GM12872 (cell line): ENCODE measurements around the gene KRT1.

Source experiments
- TF ChIP-seq, protein P1 (sequence below): IDR thresholded peaks from 3 replicates; pipeline ENCODE4 v1.5.1; 2011; ENCODE audit warnings: low read depth, mild to moderate bottlenecking, low read length, moderate library complexity; ENCODE audit not compliant: insufficient read depth

The KRT1 gene

DNA sequence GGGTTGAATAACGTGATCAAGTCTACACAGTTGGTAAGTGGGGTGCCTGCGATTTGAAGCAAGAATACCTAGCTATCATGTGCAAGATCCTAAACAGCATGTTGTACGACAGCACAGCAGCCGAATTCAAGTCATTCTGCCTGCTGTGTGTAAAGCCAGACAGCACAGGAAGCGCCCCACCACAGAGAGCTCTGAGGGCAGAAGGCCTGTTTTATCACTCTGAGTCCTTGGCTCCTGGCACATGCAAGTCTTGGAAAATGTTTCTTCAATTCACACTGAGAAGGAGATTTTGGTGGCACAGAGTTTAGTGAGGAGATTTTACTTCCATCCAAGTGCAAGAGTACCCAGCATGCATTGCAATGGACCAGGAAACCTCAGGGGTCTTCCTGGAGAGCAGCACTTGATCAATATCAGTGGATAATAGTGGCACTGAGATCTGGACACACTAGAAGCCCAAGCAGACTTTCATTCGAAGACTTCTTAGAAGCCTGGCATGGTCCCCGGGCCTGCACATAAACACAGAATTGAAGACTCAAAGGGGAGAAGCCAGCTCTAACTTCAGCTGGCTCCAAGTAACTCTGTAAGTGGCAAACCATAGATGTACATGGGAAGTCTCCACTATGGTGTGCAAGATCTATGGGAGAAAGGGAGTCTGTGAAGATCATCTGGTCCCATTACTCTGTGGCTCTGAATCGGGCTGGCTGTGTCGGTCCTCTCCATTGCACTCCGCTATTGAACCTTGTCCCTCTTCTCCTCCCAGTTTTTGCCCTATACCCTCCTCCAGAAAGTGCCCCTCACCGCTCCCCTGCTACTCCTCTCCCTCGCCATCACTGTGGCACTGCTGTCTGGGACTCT is 1.5 kb upstream of the KRT1 start:
- TF ChIP-seq, protein P1, sequence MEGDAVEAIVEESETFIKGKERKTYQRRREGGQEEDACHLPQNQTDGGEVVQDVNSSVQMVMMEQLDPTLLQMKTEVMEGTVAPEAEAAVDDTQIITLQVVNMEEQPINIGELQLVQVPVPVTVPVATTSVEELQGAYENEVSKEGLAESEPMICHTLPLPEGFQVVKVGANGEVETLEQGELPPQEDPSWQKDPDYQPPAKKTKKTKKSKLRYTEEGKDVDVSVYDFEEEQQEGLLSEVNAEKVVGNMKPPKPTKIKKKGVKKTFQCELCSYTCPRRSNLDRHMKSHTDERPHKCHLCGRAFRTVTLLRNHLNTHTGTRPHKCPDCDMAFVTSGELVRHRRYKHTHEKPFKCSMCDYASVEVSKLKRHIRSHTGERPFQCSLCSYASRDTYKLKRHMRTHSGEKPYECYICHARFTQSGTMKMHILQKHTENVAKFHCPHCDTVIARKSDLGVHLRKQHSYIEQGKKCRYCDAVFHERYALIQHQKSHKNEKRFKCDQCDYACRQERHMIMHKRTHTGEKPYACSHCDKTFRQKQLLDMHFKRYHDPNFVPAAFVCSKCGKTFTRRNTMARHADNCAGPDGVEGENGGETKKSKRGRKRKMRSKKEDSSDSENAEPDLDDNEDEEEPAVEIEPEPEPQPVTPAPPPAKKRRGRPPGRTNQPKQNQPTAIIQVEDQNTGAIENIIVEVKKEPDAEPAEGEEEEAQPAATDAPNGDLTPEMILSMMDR: no peak

DNA sequence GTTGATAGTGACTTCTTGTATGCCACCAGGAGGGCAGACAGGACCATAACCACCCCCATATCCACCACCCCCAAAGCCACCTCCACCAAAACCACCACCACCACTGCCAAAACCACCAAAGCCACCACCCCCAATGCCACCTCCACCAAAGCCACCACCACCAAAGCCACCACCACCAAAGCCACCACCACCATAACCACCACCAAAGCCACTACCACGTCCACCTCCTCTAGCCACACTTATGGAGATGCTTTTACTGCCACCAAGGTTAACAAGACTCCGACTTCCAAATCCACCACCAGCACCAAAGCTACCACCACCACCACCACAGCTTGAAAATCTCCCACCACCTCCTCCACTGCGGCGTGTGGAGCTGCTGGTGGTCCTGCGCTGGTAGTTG is 332 bp downstream of the KRT1 start:
- TF ChIP-seq, protein P1: no peak

DNA sequence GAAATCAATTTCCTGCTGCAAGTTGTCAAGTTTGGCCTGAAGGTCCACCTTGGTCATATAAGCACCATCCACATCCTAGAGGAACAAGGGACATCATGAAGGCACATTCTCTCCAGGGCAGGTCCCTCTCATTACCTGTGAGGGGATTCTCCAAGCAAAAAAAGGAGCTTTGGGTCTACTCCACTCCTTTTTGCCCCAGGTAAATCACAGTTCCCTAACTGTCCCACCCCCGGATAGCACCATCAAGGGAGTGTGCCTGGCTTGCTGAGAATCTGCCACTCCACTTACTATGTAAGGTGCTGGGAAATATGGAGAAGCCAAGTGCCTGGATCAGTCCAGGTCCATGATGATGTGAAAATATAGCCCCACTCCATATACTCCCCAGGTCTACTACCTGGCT is 2.5 kb downstream of the KRT1 start:
- TF ChIP-seq, protein P1: no peak

DNA sequence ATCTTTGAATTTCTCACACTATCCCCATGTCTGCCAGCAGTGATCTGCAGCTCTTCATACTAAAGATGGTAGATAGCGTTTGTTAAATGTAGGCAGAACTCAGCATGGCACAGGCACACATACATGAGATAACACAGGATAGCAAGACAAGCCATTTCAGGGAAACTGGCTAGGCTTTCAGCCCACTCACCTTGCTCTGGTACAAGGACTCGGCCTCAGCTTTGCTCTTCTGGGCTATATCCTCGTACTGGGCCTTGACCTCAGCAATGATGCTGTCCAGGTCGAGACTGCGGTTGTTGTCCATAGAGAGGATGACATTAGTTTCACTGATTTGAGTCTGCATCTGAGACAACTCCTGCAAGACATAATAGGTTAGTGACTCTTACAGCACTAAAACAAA is 3.1 kb downstream of the KRT1 start:
- TF ChIP-seq, protein P1: no peak

DNA sequence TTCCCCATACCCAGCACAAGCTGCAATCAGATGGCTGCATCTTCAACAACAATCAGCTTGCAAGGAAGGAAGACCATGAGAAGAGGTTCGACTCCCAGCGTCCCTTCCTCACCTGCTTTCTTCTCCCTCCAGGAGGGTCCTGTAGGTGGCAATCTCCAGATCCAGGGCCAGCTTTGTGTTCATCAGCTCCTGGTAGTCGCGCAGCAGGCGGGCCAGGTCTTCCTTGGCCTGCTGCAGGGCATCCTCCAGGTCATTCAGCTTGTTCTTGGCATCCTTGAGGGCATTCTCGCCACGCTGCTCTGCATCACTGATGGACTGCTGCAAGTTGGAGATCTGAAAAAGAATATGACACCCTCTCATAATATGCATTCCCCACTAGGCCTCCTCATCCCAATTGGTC is 4.0 kb downstream of the KRT1 start:
- TF ChIP-seq, protein P1: no peak

DNA sequence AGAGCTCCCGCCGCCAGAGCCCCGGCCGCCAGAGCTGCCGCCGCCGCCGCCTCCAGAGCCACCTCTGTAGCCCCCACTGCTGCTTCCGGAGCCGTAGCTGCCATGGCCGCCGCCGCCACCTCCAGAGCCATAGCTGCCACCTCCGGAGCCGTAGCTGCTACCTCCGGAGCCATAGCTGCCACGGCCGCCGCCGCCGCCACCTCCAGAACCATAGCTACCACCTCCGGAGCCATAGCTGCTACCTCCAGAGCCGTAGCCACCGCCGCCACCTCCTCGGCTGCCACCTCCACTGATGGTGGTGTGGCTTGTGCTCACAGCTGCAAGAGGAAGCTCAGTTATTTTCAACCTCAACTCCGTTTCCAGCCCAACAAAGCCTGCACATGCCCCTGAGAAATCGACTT is 4.9 kb downstream of the KRT1 start:
- TF ChIP-seq, protein P1: no peak

DNA sequence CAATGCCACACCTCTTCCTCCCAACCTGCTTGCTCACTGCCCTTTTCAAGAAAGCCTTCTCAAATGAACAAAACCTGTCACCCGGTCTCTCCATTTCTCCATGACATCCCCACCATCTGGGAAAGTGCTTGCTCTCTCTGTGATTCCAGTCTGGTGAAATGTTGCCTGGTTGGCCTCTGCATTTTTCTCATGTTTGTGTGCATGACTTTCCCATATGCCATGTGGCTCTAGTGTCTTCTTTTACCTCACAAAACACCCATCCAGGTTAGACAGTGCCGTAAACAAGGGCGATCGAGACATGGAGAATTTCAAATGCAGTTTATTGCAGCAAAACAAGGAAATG is 5.8 kb downstream of the KRT1 start:
- TF ChIP-seq, protein P1: no peak
